IMR-90 (cell line): ENCODE data around the gene CCNQ. TPM values are rescaled to one million over a fixed set of nuclear protein-coding genes. Genes with fewer than 3 reads are reported as not detected.

Experiments used
- ATAC-seq: fragments of 200-7000 bp; cut with Tn5 transposase; 2 replicates; pipeline ENCODE4 v1.9.1; 2020; ENCODE audit warnings: low read depth, mild to moderate bottlenecking, moderate library complexity
- BruUV-seq: library from RNA; stranded (reverse); fragments of 400-500 nt; replicated peaks from 2 replicates; lab custom pipeline; 2021; lab: Mats Ljungman, UMichigan
- CTCF ChIA-PET: fragments of 300-600 bp; formaldehyde crosslinking; extraction: SDS; loops from one replicate; lab custom pipeline; 2021; ENCODE audit warnings: antibody characterized with exemption; lab: Yijun Ruan, JAX
- POLR2A ChIA-PET: fragments of 300-600 bp; sonication (Branson Sonifier 250); formaldehyde crosslinking; loops from one replicate; lab custom pipeline; 2022; ENCODE audit warnings: antibody characterized with exemption; ENCODE audit not compliant: unreplicated experiment; lab: Charles Lee
- DNase-seq: peaks from one replicate; pipeline ENCODE4 v3.0.0; 2013
- H2AFZ ChIP-seq: replicated peaks from 2 replicates; pipeline ENCODE3; 2013; ENCODE audit warnings: low read length, mild to moderate bottlenecking; ENCODE audit not compliant: poor library complexity
- H2AK5ac ChIP-seq: 2 replicates; pipeline ENCODE4 v1.6.1; 2013; ENCODE audit warnings: low read depth, low read length, inconsistent platforms
- H2AK9ac ChIP-seq: replicated peaks from 2 replicates; pipeline ENCODE3; 2013; ENCODE audit warnings: mild to moderate bottlenecking, low read depth, low read length, moderate library complexity; ENCODE audit not compliant: poor library complexity
- H2BK120ac ChIP-seq: 2 replicates; pipeline ENCODE4 v1.6.1; 2013; ENCODE audit warnings: low read depth, low read length, inconsistent platforms
- H2BK15ac ChIP-seq: 3 replicates; pipeline ENCODE4 v1.6.1; 2013; ENCODE audit warnings: low read depth, low read length, inconsistent platforms
- H2BK20ac ChIP-seq: 2 replicates; pipeline ENCODE4 v1.6.1; 2013; ENCODE audit warnings: low read depth, mild to moderate bottlenecking, inconsistent platforms, low read length, moderate library complexity
- H2BK5ac ChIP-seq: 2 replicates; pipeline ENCODE4 v1.6.1; 2013; ENCODE audit warnings: mild to moderate bottlenecking, low read depth, low read length, inconsistent platforms; ENCODE audit not compliant: poor library complexity, severe bottlenecking
- H3K14ac ChIP-seq: replicated peaks from 2 replicates; pipeline ENCODE4 v1.6.1; 2013; ENCODE audit warnings: low read depth, low read length, inconsistent platforms
- H3K18ac ChIP-seq: 2 replicates; pipeline ENCODE4 v1.6.1; 2013; ENCODE audit warnings: low read depth, low read length, control low read depth
- H3K23ac ChIP-seq: 2 replicates; pipeline ENCODE4 v1.6.1; 2013; ENCODE audit warnings: low read depth, low read length, inconsistent platforms
- H3K27ac ChIP-seq: 2 replicates; pipeline ENCODE4 v1.5.1; 2013; ENCODE audit warnings: mild to moderate bottlenecking, control low read depth, low read length; ENCODE audit not compliant: insufficient read depth
- H3K27me3 ChIP-seq: 2 replicates; pipeline ENCODE4 v1.6.1; 2013; ENCODE audit warnings: low read length; ENCODE audit not compliant: control insufficient read depth, insufficient read depth
- H3K36me3 ChIP-seq: 2 replicates; pipeline ENCODE4 v1.6.1; 2013; ENCODE audit warnings: low read length, mixed read lengths; ENCODE audit not compliant: control insufficient read depth, insufficient read depth
- H3K4ac ChIP-seq: 2 replicates; pipeline ENCODE4 v1.6.1; 2013; ENCODE audit warnings: low read depth, low read length, inconsistent platforms
- H3K4me1 ChIP-seq: 2 replicates; pipeline ENCODE4 v1.6.1; 2013; ENCODE audit warnings: low read length, mixed read lengths; ENCODE audit not compliant: control insufficient read depth, insufficient read depth
- H3K4me2 ChIP-seq: 2 replicates; pipeline ENCODE4 v1.6.1; 2013; ENCODE audit warnings: low read depth, mild to moderate bottlenecking, control low read depth, low read length, moderate library complexity
- H3K4me3 ChIP-seq: 2 replicates; pipeline ENCODE4 v1.5.1; 2013; ENCODE audit warnings: low read depth, mild to moderate bottlenecking, control low read depth, low read length, moderate library complexity; ENCODE audit not compliant: insufficient read depth
- H3K56ac ChIP-seq: 2 replicates; pipeline ENCODE4 v1.6.1; 2013; ENCODE audit warnings: low read length, inconsistent platforms; ENCODE audit not compliant: insufficient read depth; ENCODE audit errors: extremely low read depth
- H3K79me1 ChIP-seq, 2 experiments: 2 replicates each; pipeline ENCODE4 v1.6.1; 2013; ENCODE audit warnings: low read length in 2 of 2, inconsistent platforms in 1 of 2, low read depth in 1 of 2
- H3K9ac ChIP-seq: 2 replicates; pipeline ENCODE4 v1.6.1; 2013; ENCODE audit warnings: low read depth, low read length, control low read depth
- H3K9me1 ChIP-seq: 2 replicates; pipeline ENCODE4 v1.6.1; 2013; ENCODE audit warnings: low read length, inconsistent platforms; ENCODE audit not compliant: insufficient read depth
- H3K9me3 ChIP-seq: 2 replicates; pipeline ENCODE4 v1.6.1; 2013; ENCODE audit warnings: low read length; ENCODE audit not compliant: control insufficient read depth, insufficient read depth
- H4K20me1 ChIP-seq: 2 replicates; pipeline ENCODE4 v1.6.1; 2013; ENCODE audit warnings: low read length, inconsistent platforms; ENCODE audit not compliant: insufficient read depth
- H4K5ac ChIP-seq: 2 replicates; pipeline ENCODE4 v1.6.1; 2013; ENCODE audit warnings: mild to moderate bottlenecking, low read depth, low read length, control low read depth
- H4K8ac ChIP-seq, 2 experiments: 2 replicates each; pipeline ENCODE4 v1.6.1; 2013; ENCODE audit warnings: low read depth in 2 of 2, low read length in 2 of 2, control low read depth in 1 of 2, inconsistent platforms in 1 of 2
- H4K91ac ChIP-seq: 2 replicates; pipeline ENCODE4 v1.6.1; 2013; ENCODE audit warnings: low read depth, low read length, inconsistent platforms; ENCODE audit not compliant: insufficient read depth
- BHLHE40 ChIP-seq: fragments of 150-350 bp; IDR thresholded peaks from 2 replicates; pipeline ENCODE4 v1.6.1; 2016; ENCODE audit warnings: mild to moderate bottlenecking, low read depth, low read length
- CEBPB ChIP-seq: IDR thresholded peaks from 2 replicates; pipeline ENCODE4 v1.6.1; 2012; ENCODE audit warnings: low read depth, low read length, improper control_type of control experiment
- CTCF ChIP-seq: conservative IDR thresholded peaks from 2 replicates; pipeline ENCODE4 v1.5.1; 2012; ENCODE audit warnings: mild to moderate bottlenecking, low read depth, low read length, improper control_type of control experiment
- FOS ChIP-seq: fragments of 150-350 bp; IDR thresholded peaks from 2 replicates; pipeline ENCODE4 v1.6.1; 2016; ENCODE audit warnings: low read depth, low read length
- MAFK ChIP-seq: IDR thresholded peaks from 2 replicates; pipeline ENCODE4 v1.6.1; 2012; ENCODE audit warnings: low read depth, low read length, improper control_type of control experiment
- MAZ ChIP-seq: IDR thresholded peaks from 2 replicates; pipeline ENCODE4 v1.6.1; 2012; ENCODE audit warnings: low read depth, mild to moderate bottlenecking, low read length, improper control_type of control experiment, moderate library complexity, borderline replicate concordance
- MXI1 ChIP-seq: IDR thresholded peaks from 2 replicates; pipeline ENCODE4 v1.6.1; 2012; ENCODE audit warnings: low read depth, mild to moderate bottlenecking, low read length, moderate library complexity, borderline replicate concordance
- NFE2L2 ChIP-seq: fragments of 150-350 bp; IDR thresholded peaks from 2 replicates; pipeline ENCODE4 v1.6.1; 2016; ENCODE audit warnings: low read depth, mild to moderate bottlenecking, low read length
- POLR2A ChIP-seq: IDR thresholded peaks from 2 replicates; pipeline ENCODE4 v1.6.1; 2012; ENCODE audit warnings: mild to moderate bottlenecking, low read depth, low read length
- RAD21 ChIP-seq: IDR thresholded peaks from 2 replicates; pipeline ENCODE4 v1.6.1; 2012; ENCODE audit warnings: low read length, improper control_type of control experiment
- RCOR1 ChIP-seq: IDR thresholded peaks from 2 replicates; pipeline ENCODE4 v1.6.1; 2012; ENCODE audit warnings: mild to moderate bottlenecking, low read length, improper control_type of control experiment; ENCODE audit not compliant: insufficient replicate concordance
- RFX5 ChIP-seq: IDR thresholded peaks from 2 replicates; pipeline ENCODE4 v1.8.0; 2012; ENCODE audit warnings: low read depth, mild to moderate bottlenecking, low read length, moderate library complexity
- SMC3 ChIP-seq: fragments of 150-350 bp; IDR thresholded peaks from 2 replicates; pipeline ENCODE4 v1.6.1; 2016; ENCODE audit warnings: low read depth, mild to moderate bottlenecking, antibody characterized with exemption, low read length, moderate library complexity
- WGBS, 2 experiments: methylation state at CpG; one replicate each; pipeline versions ENCODE4 v1.1.5 to v1.1.7; 2013; ENCODE audit warnings: missing lambda C conversion rate in 2 of 2; ENCODE audit not compliant: insufficient read length in 1 of 2; ENCODE audit errors: extremely low coverage in 2 of 2; 5-methylcytosine and 5-hydroxymethylcytosine counted together
- dilution Hi-C: fragments of 300-500 bp; cut with HindIII; formaldehyde crosslinking; loops from one replicate; pipeline ENCODE4 v1.14.3; 2018; ENCODE audit warnings: low sequenced_read_pairs; ENCODE audit not compliant: unreplicated experiment
- in situ Hi-C: fragments of 300-500 bp; cut with MboI; formaldehyde crosslinking; loops from 3 replicates; pipeline ENCODE4 v1.14.3; 2019; ENCODE audit warnings: low sequenced_read_pairs, inconsistent platforms, mixed read lengths
- intact Hi-C: fragments of 100-400 bp; cut with micrococcal nuclease; formaldehyde crosslinking; loops from 2 replicates; pipeline ENCODE4 v1.10.0; 2022
- polyA plus RNA-seq, 3 experiments: library from polyadenylated mRNA; depleted of rRNA; stranded (reverse); fragments of >200 nt; gene quantifications; 2 replicates each; pipeline ENCODE4 v1.2.3, GENCODE V29; 2012; ENCODE audit warnings: low replicate concordance in 1 of 3
- total RNA-seq: library from RNA; depleted of rRNA; stranded (reverse); fragments of >200 nt; gene quantifications from 2 replicates; pipeline ENCODE4 v1.2.3, GENCODE V29; 2012
- TF ChIP-seq, protein P1 (sequence below): fragments of 150-350 bp; IDR thresholded peaks from 2 replicates; pipeline ENCODE4 v1.6.1; 2017; ENCODE audit warnings: mild to moderate bottlenecking, antibody characterized with exemption, low read length, low read depth
- TF ChIP-seq, protein P2 (sequence below): fragments of 150-350 bp; IDR thresholded peaks from 2 replicates; pipeline ENCODE4 v1.6.1; 2016; ENCODE audit warnings: low read depth, mild to moderate bottlenecking, low read length, moderate library complexity, borderline replicate concordance

The CCNQ gene
- total and polyA plus RNA-seq, 2 of the 4 experiments (the other 2 are of a cell fraction) = 27.6 to 35.2 TPM

- BruUV-seq = no TSS peak
- WGBS, 2 experiments = 68% methylated on average over 9 of the region's 14 CpGs; no CpG with 5 or more reads in 1 of the 2 experiments
- Histone ChIP-seq H3K9ac (no peak overlapping the region), H3K79me1 (no peaks in the 10 kb centered on the region), H3K18ac (no peak overlapping the region), H4K20me1 (no peaks in the 10 kb centered on the region), H2BK15ac (no peak overlapping the region), H2BK5ac (no peak overlapping the region), H3K9me1 (no peaks in the 10 kb centered on the region), H3K4me2 (no peak overlapping the region), H2AK9ac (no peak overlapping the region), H4K5ac (no peak overlapping the region), H3K14ac (no peak overlapping the region), H3K56ac (no peak overlapping the region), H3K9me3 (peaks cover 8% of the 10 kb centered on the region), H2BK120ac (no peak overlapping the region), H4K91ac (no peak overlapping the region), H3K27ac (no peak overlapping the region), H2BK20ac (no peak overlapping the region), H3K27me3 (peaks cover 28% of the 10 kb centered on the region), H3K36me3 (no peaks in the 10 kb centered on the region), H2AK5ac (no peak overlapping the region), H3K4me1 (no peaks in the 10 kb centered on the region), H4K8ac (no peak overlapping the region), H2AFZ (no peak overlapping the region), H3K23ac (no peak overlapping the region), H3K4me3 (no peak overlapping the region), H3K4ac (no peak overlapping the region)
- ChIA-PET CTCF (no interaction called here), POLR2A (no interaction called here)
- in situ Hi-C loops (no loop called here), intact Hi-C loops (no loop called here), dilution Hi-C loops (no loop called here)
- DNase-seq (no peak), ATAC-seq (no peak)
- TF ChIP-seq, protein P1, sequence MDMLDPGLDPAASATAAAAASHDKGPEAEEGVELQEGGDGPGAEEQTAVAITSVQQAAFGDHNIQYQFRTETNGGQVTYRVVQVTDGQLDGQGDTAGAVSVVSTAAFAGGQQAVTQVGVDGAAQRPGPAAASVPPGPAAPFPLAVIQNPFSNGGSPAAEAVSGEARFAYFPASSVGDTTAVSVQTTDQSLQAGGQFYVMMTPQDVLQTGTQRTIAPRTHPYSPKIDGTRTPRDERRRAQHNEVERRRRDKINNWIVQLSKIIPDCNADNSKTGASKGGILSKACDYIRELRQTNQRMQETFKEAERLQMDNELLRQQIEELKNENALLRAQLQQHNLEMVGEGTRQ = no peak
- TF ChIP-seq BHLHE40 = no peak
- no peak for TF ChIP-seq RFX5
- no peak for TF ChIP-seq FOS
- TF ChIP-seq POLR2A = no peak
- TF ChIP-seq CEBPB = no peak
- no peak for TF ChIP-seq CTCF
- no peak for TF ChIP-seq RAD21
- no peak for TF ChIP-seq SMC3
- no peak for TF ChIP-seq MAFK
- TF ChIP-seq MXI1 = no peak
- no peak for TF ChIP-seq RCOR1
- no peak for TF ChIP-seq NFE2L2
- TF ChIP-seq, protein P2, sequence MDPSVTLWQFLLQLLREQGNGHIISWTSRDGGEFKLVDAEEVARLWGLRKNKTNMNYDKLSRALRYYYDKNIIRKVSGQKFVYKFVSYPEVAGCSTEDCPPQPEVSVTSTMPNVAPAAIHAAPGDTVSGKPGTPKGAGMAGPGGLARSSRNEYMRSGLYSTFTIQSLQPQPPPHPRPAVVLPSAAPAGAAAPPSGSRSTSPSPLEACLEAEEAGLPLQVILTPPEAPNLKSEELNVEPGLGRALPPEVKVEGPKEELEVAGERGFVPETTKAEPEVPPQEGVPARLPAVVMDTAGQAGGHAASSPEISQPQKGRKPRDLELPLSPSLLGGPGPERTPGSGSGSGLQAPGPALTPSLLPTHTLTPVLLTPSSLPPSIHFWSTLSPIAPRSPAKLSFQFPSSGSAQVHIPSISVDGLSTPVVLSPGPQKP = no peak
- TF ChIP-seq MAZ = no peak
These were observed 34.1 kb upstream of the CCNQ start for GRCh38 chrX:153633048-153633447.
